ENCODE measurements around the gene PCSK2.

GRCh38 chr20:17385798-17386197 lies 159.0 kb downstream of the PCSK2 start:
- TF ChIP-seq, protein P1, sequence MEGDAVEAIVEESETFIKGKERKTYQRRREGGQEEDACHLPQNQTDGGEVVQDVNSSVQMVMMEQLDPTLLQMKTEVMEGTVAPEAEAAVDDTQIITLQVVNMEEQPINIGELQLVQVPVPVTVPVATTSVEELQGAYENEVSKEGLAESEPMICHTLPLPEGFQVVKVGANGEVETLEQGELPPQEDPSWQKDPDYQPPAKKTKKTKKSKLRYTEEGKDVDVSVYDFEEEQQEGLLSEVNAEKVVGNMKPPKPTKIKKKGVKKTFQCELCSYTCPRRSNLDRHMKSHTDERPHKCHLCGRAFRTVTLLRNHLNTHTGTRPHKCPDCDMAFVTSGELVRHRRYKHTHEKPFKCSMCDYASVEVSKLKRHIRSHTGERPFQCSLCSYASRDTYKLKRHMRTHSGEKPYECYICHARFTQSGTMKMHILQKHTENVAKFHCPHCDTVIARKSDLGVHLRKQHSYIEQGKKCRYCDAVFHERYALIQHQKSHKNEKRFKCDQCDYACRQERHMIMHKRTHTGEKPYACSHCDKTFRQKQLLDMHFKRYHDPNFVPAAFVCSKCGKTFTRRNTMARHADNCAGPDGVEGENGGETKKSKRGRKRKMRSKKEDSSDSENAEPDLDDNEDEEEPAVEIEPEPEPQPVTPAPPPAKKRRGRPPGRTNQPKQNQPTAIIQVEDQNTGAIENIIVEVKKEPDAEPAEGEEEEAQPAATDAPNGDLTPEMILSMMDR (IDR thresholded peaks at IDR 0.05; ENCODE audit: low read length): no peak
- no peak for TF ChIP-seq EZH2phosphoT487 (IDR thresholded peaks at IDR 0.05; ENCODE audit: low read length)
